ENCODE data around the gene HCN1. TPM values are rescaled to one million over a fixed set of nuclear protein-coding genes. Genes with fewer than 3 reads are reported as not detected.

Gene HCN1
- total and polyA plus RNA-seq, 7 donors: under 0.01 to 0.71 (median 0.15) TPM; not detected in 1

DNA sequence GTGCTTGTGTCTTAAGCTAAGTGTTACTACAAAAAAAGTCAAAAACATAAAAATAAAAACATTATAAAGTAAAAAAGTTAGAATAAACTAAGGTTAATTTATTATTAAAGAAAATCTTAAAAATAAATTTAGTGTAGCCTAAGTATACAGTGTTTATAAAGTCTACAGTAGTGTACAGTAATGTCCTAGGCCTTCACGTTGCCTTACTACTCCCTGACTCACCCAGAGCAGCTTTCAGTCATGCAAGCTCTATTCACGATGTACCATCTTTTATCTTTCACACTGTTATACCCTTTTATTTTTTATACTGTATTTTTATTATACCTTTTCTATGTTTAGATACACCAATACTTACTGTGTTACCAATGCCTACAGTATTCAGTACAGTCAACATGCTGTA is 288.1 kb downstream of the HCN1 start:
- WGBS, 2 donors: 82 to 94% methylated on average over 2 of the region's 2 CpGs
- no peak for DNase-seq

DNA sequence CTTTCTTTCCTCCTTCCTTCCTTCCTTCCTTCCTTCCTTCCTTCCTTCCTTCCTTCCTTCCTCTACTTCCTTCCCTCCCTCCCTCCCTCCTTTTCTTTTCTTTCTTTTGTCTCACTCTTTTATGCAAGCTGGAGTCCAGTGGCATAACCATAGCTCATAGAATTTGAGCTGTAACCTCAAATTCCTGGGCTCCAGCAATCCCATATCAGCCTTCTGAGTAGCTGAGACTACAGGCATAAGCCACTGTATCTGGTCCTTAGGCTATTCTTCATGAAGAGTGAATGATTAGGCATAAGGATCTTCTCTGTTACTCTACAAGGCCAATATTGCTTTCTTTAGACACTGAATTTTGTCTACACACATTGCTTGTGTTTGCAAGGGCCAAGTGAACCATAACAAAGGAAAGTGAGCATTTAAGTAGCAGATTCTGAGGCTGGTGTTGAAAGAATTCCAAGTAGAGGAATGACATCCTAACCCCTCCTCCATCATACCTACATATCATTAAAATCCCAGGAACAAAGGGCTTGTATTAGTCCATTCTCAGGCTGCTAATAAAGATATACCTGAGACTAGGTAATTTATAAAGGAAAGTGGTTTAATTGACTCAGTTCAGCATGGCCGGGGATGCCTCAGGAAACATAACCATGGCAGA is 293.2 kb downstream of the HCN1 start:
- H3K9me3 ChIP-seq: no peaks in the 10 kb centered on the region
- no peak for TF ChIP-seq POLR2AphosphoS5 (IDR thresholded peaks at IDR 0.05)
- TF ChIP-seq CTCF (IDR thresholded peaks at IDR 0.05): no peak
- TF ChIP-seq EP300 (IDR thresholded peaks at IDR 0.05): no peak
- no peak for TF ChIP-seq POLR2A (IDR thresholded peaks at IDR 0.05)
- 87 to 92% methylated on average over 1 of the region's 1 CpG for WGBS, 2 donors

More for the DNA sequence above, 288.1 kb downstream of the HCN1 start:
- intact Hi-C loops (cut with DNase I): no loop called here
- Histone ChIP-seq H3K27ac (no peak overlapping the region), H3K4me1 (no peaks in the 10 kb centered on the region), H3K4me3 (no peak overlapping the region), H3K36me3 (no peaks in the 10 kb centered on the region), H3K27me3 (no peaks in the 10 kb centered on the region), H3K9me3 (no peaks in the 10 kb centered on the region)
- TF ChIP-seq EP300 (IDR thresholded peaks at IDR 0.05) (no peak), POLR2A (IDR thresholded peaks at IDR 0.05) (no peak), POLR2AphosphoS5 (IDR thresholded peaks at IDR 0.05) (no peak), CTCF (IDR thresholded peaks at IDR 0.05) (no peak)

DNA sequence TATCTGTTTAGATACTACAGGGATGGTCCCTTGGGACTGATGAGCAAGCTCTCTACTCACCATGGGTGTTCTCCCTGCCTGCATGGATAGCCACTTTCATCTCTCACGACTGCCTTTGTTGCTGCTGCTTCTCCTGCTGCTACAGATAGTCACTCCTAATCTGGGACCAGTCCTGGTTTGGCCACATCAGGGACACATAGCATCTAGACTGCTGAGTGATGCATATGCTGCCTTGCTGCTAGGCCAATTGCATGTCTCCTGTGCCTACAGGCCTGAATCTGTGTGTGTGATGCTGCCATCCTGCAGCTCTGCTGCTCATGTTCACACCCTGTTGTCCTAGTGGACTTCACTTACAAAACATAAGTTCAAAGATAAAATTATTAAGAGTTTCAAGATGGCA is 297.1 kb downstream of the HCN1 start:
- WGBS, 2 donors: 20 to 54% methylated on average over 1 of the region's 1 CpG
- no peaks in the 10 kb centered on the region for H3K36me3 ChIP-seq
- H3K27ac ChIP-seq: no peak overlapping the region
- DNase-seq: no peak
- intact Hi-C loops (cut with DNase I): no loop called here
- no peak overlapping the region for H3K4me3 ChIP-seq
- TF ChIP-seq POLR2A (IDR thresholded peaks at IDR 0.05) (no peak), CTCF (IDR thresholded peaks at IDR 0.05) (no peak)
- no peaks in the 10 kb centered on the region for H3K27me3 ChIP-seq
- H3K9me3 ChIP-seq: no peaks in the 10 kb centered on the region
- no peaks in the 10 kb centered on the region for H3K4me1 ChIP-seq

More for the DNA sequence above, 293.2 kb downstream of the HCN1 start:
- intact Hi-C loops (cut with DNase I): no loop called here
- H3K27ac ChIP-seq: no peak overlapping the region
- H3K4me1 ChIP-seq: no peaks in the 10 kb centered on the region
- H3K4me3 ChIP-seq: no peak overlapping the region
- no peak for DNase-seq
- H3K36me3 ChIP-seq: no peaks in the 10 kb centered on the region
- no peaks in the 10 kb centered on the region for H3K27me3 ChIP-seq

- 79% methylated on average over 6 of the region's 6 CpGs for WGBS, 2 donors
- H3K36me3 ChIP-seq: no peaks in the 10 kb centered on the region
- H3K9me3 ChIP-seq: peaks cover 0 to 3% (median 0%) of the 10 kb centered on the region in 4 donors
- no peak overlapping the region for H3K4me3 ChIP-seq
- no peaks in the 10 kb centered on the region for H3K4me1 ChIP-seq
- TF ChIP-seq POLR2A (IDR thresholded peaks at IDR 0.05): no peak
- TF ChIP-seq POLR2AphosphoS5 (IDR thresholded peaks at IDR 0.05): no peak
- TF ChIP-seq CTCF (IDR thresholded peaks at IDR 0.05): no peak
- no peak for TF ChIP-seq EP300 (IDR thresholded peaks at IDR 0.05)
- H3K27ac ChIP-seq: no peak overlapping the region
- intact Hi-C loops (cut with DNase I): no loop called here
- no peaks in the 10 kb centered on the region for H3K27me3 ChIP-seq
- no peak for DNase-seq
Measured at GRCh38 chr5:45385321-45386058, 310.7 kb downstream of the HCN1 start.

All from sigmoid colon (tissue), 7 donors.